Measurements from ENCODE around the gene SUGCT.

The SUGCT gene

GRCh38 chr7:40288827-40289226, 154.0 kb downstream of the SUGCT start:
- TF ChIP-seq CTCF (IDR thresholded peaks at IDR 0.05), result no peak

- TF ChIP-seq CTCF (IDR thresholded peaks at IDR 0.05), result no peak
Observed at GRCh38 chr7:40297741-40298311, 163.0 kb downstream of the SUGCT start.

GRCh38 chr7:40298421-40298820, 163.6 kb downstream of the SUGCT start:
- no peak for TF ChIP-seq CTCF (IDR thresholded peaks at IDR 0.05)

- TF ChIP-seq CTCF (IDR thresholded peaks at IDR 0.05), result no peak
Observed at GRCh38 chr7:40299097-40299496, 164.3 kb downstream of the SUGCT start.

- no peak for TF ChIP-seq CTCF (IDR thresholded peaks at IDR 0.05)
Observed at GRCh38 chr7:40300146-40300670, 165.4 kb downstream of the SUGCT start.

GRCh38 chr7:40301486-40302068, 166.8 kb downstream of the SUGCT start:
- TF ChIP-seq CTCF (IDR thresholded peaks at IDR 0.05), result no peak

GRCh38 chr7:40303996-40304395, 169.2 kb downstream of the SUGCT start:
- no peak for TF ChIP-seq CTCF (IDR thresholded peaks at IDR 0.05)
